Bone marrow (tissue), 2 donors: ENCODE results near the gene PHLPP1.
"Not testable (repeated sequence)": the region's sequence is repeated elsewhere in the genome, so short reads cannot be mapped to it uniquely, and the experiment has no call there.

Source experiments
- DNase-seq, 2 donors: peaks; one replicate each; lab custom pipeline; 2025; lab: John Stamatoyannopoulos, UW

The PHLPP1 gene

DNA sequence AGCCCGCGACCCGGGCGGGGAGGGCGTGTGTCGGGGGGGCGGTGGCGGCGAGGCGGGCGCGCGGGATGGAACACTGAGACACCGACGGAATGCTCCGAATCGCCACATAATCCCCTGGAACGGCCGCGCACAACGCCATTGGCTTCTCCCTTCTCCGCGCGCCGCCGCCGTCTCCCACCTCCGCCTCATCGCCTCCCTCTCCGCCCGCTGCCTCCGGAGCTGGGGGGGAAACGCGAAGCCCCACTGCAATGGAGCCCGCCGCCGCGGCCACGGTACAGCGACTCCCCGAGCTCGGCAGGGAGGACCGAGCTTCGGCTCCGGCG, at the start of gene PHLPP1:
Gene PHLPP1, plus strand, starts transcription at position 106 of the 323 bp plus-strand sequence. Its CDS starts 143 bp downstream, at position 249.
- no peak for DNase-seq

- DNase-seq, result no peak
These were observed 46.1 kb upstream of the PHLPP1 start for GRCh38 chr18:62669225-62669624.

DNA sequence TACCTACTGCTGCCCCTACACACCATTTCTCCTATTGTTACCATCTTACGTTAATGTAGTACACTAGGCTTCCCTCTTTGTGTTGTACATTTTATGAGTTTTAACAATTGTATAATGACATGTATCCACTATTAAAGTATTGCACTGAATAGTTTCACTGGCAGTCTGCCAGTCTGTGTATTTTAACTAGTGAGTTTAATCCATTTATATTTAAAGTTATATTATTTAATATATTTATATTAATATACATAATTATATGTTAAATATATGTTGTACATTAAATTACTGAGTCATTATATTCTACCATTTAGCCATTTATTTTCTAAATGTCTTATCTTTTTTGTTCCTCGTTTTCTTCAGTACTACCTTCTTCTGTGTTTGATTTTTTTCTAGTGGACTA, 44.8 kb upstream of the PHLPP1 start:
- no peak for DNase-seq

DNA sequence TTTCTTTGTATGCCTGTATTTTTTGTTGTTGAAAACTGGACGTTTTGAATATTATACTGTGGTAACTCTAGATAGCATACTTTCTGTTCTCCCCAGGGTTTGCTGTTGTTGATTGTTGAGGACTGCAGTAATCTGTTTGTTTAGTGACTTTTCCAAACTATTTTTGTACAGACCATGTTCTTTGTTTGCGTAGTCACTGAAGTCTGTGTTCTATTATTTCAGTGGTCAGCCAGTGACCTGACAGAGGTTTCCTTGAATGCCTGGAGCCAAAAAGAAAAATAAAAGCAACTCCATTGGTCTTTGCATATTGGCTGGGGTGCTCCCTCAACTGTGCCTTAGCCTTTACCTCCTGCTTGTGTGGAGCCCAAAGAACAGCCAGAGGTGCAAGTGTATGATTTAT, 42.7 kb upstream of the PHLPP1 start:
- DNase-seq, result no peak

GRCh38 chr18:62678847-62679485, 36.4 kb upstream of the PHLPP1 start:
- DNase-seq, result no peak

DNA sequence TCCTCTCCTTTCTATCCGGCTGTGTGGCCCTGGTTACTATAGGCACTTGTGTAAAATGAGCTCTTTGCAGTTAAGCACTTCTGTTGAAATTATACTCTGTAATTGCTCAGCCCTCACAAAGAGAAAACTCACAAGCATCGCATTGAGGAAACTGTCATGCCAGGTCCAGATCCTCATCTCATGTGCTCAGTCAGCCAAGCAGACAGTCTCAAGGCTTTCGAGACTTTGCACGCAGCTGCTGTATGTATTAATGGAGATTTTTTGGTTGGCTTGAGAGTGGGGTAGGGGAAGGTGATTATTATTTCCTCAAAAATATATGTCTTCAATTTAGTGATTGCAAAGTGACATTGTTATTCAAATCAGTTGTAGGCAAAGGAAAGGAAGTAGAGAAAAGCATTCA, 33.0 kb upstream of the PHLPP1 start:
- no peak for DNase-seq

DNA sequence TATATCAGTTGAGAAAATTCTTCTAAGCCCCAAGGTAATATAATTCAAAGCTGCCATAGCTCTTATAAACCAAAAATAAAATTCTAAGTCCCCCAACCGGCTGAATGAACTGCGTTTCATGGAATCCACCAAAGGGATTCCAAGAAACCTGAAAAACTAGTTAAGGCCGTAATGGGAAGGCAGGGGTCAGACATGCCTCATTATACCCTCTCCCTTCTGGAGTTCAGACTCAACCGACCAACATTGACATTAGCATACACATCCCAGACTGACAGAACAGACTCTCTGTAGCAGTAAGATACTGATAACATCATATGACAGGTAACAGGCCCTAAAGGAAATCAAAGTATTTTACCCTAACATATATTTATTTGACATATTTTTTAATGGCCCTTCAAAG, 31.4 kb upstream of the PHLPP1 start:
- DNase-seq, result no peak

DNA sequence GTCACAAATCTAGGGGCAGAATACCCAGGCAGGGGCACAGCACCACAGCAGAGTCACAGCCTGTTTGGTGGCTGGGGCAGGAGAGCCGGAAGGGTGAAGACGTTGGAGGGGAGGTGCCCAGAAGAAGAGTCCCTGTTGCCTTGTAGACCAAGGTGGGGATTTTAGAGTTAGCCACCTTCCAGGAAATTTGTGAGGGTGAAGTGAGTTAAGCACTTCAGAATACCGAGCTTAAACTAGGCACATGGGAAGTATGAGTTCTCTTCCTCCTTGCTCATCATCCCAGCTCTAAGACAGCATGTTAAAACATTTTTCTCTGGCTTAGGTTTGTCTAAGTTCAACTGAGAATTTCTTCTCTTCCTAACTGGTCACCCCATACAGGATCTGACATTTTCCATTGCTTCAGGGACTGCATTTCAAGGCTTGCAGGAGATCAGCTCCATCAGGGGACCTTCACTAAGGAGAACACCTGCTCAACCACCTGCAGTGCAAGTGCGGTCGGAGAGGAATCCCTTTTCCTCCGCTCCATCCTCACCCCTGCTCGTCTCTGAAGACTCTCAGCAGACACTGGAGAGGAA, 26.5 kb upstream of the PHLPP1 start:
- DNase-seq, result no peak

DNA sequence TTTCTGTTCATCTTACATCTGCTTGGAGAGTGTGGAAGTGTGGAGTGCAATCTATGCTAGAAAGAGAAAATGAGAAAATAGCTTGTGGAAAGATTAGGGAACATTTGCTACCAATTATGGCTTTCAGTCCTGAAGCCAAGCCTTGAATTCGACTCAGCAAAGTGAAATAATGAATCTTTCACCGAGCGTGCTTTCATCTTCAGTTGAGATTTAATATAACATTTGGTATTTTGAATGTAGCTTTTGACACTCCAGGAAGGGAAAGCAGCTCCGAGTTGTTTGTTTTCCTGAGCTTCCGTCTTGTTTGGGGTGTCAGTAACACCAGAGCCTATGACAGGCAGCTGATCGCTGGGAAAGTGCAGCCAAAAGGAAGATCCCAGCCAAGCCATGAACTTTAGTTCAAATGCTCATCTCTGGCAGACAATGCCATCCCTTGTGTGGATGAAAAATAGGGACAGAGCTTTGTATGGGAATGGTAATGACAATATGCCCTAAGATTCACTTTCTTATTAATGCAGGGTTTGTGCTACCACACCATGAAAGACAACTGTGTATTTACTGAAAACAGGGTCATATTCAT, 25.0 kb upstream of the PHLPP1 start:
- no peak for DNase-seq

- no peak for DNase-seq
These were observed 21.7 kb upstream of the PHLPP1 start for GRCh38 chr18:62693659-62694058.

GRCh38 chr18:62697636-62698035, 17.7 kb upstream of the PHLPP1 start:
- DNase-seq, result no peak

- DNase-seq, result peak; percentile 1 to 78
These were observed 13.1 kb upstream of the PHLPP1 start for GRCh38 chr18:62702259-62702658.

DNA sequence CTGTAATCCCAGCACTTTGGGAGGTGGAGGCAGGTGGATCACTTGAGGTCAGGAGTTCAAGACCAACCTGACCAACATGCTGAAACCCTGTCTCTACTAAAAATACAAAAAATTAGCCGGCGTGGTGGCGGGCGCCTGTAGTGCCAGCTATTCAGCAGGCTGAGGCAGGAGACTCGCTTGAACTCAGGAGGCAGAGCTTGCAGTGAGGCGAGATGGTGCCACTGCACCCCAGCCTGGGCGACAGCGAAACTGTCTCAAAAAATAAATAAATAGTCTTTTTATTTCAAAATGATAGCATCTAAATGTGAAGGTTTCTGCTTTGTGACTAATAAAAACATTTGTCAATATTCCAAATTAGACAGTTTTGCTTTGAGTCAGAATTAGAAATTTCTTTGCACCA, 8.5 kb upstream of the PHLPP1 start:
- DNase-seq, result not testable (repeated sequence)

- DNase-seq, result not testable (repeated sequence)
These were observed 5.4 kb upstream of the PHLPP1 start for GRCh38 chr18:62709908-62710307.

DNA sequence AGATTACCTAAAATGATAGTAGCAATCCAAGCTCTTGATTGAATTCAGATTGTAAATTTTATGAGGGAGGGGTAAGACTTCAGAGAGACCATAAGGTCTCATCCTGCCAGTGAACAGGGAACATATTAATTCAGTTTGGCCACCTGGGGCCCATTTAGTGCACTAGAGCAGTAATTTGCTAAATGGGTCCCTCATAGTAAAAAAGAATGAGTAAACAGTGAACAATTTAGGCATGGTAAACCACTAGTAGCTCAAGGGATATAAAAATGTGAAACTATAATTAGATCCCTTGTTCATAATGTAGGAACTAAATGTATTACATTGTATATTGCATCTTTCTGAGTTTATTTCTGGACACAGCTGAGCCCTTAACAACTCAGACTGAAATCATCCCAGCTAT, 4.9 kb upstream of the PHLPP1 start:
- no peak for DNase-seq

DNA sequence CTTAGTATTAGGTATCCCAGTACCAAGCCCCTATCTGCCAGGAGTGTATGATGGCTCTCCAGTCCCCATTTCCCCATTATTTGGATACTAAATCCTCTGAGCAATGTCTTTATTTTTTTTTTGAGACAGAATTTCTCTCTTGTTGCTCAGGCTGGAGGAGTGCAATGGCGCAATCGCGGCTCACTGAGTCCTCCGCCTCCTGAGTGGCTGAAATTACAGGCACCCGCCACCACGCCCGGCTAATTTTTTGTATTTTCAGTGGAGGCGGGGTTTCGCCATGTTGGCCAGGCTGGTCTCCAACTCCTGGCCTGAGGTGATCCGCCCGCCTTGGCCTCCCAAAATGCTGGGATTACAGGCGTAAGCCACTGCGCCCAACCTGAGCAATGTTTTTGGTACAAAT, 3.6 kb upstream of the PHLPP1 start:
- no peak for DNase-seq

GRCh38 chr18:62713651-62714247, 1.6 kb upstream of the PHLPP1 start:
- DNase-seq, result no peak

- DNase-seq, result peak; percentile 95 to 100
These were observed 488 bp upstream of the PHLPP1 start for GRCh38 chr18:62714671-62715435.

DNA sequence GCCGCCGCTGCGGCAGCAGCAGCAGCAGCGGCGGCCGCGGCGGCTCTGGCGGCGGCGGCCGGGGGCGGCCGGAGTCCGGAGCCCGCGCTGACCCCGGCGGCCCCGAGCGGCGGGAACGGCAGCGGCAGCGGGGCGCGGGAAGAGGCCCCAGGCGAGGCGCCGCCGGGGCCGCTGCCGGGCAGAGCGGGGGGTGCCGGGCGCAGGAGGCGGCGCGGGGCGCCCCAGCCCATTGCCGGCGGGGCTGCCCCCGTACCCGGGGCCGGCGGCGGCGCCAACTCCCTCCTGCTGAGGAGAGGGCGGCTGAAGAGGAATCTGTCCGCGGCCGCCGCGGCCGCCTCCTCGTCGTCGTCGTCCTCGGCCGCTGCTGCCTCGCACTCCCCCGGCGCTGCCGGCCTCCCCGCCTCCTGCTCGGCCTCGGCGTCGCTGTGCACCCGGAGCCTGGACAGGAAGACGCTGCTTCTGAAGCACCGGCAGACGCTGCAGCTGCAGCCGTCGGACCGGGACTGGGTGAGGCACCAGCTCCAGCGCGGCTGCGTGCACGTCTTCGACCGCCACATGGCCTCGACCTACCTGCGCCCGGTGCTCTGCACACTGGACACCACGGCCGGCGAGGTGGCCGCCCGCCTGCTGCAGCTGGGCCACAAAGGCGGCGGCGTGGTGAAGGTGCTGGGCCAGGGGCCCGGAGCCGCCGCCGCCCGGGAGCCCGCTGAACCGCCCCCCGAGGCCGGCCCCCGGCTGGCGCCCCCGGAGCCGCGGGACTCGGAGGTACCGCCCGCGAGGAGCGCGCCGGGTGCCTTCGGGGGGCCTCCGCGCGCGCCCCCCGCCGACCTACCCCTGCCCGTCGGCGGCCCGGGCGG, 646 bp downstream of the PHLPP1 start:
- peak in 1 of 2 donors; percentile 30 for DNase-seq

DNA sequence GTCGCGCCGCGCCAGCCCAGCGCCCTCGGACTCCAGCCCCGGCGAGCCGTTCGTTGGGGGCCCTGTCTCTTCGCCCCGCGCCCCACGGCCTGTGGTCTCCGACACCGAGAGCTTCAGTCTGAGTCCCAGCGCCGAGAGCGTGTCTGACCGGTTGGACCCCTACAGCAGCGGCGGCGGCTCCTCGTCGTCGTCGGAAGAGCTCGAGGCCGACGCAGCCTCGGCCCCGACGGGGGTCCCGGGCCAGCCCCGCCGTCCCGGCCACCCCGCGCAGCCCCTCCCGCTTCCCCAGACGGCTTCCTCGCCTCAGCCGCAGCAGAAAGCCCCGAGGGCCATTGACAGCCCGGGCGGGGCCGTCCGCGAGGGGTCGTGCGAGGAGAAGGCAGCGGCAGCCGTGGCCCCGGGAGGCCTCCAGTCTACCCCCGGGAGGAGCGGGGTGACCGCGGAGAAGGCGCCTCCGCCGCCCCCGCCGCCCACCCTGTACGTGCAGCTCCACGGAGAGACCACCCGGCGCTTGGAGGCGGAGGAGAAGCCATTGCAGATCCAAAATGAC, 1.4 kb downstream of the PHLPP1 start:
- DNase-seq, result peak in 1 of 2 donors; percentile 51

DNA sequence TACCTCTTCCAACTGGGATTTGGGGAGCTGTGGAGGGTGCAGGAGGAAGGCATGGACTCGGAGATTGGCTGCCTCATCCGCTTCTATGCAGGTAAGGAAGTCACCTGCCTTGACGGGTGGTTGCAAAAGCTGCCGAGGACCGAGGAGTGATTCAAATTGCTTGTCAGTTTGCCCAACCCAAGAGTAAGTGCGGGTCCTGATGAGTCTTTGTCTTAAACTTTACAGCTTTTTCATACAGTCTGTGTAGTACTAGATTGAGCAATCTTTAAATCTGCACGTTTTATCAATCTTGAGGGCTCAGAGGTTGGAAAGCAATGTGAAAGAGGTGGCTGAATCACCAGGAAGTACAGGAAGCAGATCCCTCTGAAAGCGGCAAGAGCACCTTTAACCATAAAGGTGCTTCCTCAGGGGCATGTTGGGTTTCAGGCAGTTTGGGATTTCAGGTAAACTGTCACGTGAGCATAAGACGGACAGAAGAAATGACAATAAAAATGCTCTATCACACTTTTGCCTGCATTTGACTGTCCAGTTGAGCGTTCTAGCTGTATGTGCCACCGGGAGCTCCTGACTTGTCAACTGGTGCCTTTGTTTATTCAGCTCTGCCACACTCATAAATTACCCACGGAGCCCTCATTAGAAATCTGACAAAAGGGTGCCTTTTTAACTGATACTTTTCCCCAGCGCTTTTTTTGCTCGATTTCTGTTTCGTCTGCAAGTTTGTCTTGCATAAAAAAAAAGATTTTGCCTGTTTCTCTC, 2.0 kb downstream of the PHLPP1 start:
- DNase-seq, result peak; percentile 35 to 51
